A673 (cell line): Measurements from ENCODE around the gene RGS3. TPM values are rescaled to one million over a fixed set of nuclear protein-coding genes. Genes with fewer than 3 reads are reported as not detected.
A peak's percentile ranks its signal among the peaks of the same experiment; 100 is the strongest.

ENCODE experiments used
- BruUV-seq: library from RNA; stranded (reverse); fragments of 400-500 nt; replicated peaks from 2 replicates; lab custom pipeline; 2021; lab: Mats Ljungman, UMichigan
- CTCF ChIA-PET: fragments of 300-600 bp; sonication (Branson Sonifier 250); formaldehyde crosslinking; loops from one replicate; lab custom pipeline; 2022; ENCODE audit warnings: antibody characterized with exemption; lab: Charles Lee
- POLR2A ChIA-PET: fragments of 300-600 bp; sonication (Branson Sonifier 250); formaldehyde crosslinking; loops from one replicate; lab custom pipeline; 2022; ENCODE audit warnings: antibody characterized with exemption; ENCODE audit not compliant: low non-redundant PET; lab: Charles Lee
- DNase-seq: peaks from one replicate; pipeline ENCODE4 v3.0.0-alpha.2; 2015; ENCODE audit warnings: low spot score
- H3K27ac ChIP-seq: fragments of 200-600 bp; sonication (generic); 2 replicates; pipeline ENCODE4 v1.5.1; 2016; ENCODE audit warnings: mixed run types, low read depth, mild to moderate bottlenecking, mixed read lengths, antibody characterized with exemption, low read length; ENCODE audit not compliant: poor library complexity, severe bottlenecking
- H3K27me3 ChIP-seq: fragments of 200-600 bp; sonication (generic); replicated peaks from 2 replicates; pipeline ENCODE4 v1.6.1; 2017; ENCODE audit warnings: mixed run types, low read depth, mild to moderate bottlenecking, mixed read lengths, antibody characterized with exemption, low read length; ENCODE audit not compliant: insufficient read depth, poor library complexity
- H3K36me3 ChIP-seq: fragments of 200-600 bp; sonication (generic); 2 replicates; pipeline ENCODE4 v1.6.1; 2016; ENCODE audit warnings: mixed run types, mild to moderate bottlenecking, mixed read lengths, antibody characterized with exemption, low read length; ENCODE audit not compliant: insufficient read depth, poor library complexity, severe bottlenecking
- H3K4me1 ChIP-seq: fragments of 200-600 bp; sonication (generic); 2 replicates; pipeline ENCODE4 v1.6.1; 2017; ENCODE audit warnings: mixed run types, mild to moderate bottlenecking, mixed read lengths, antibody characterized with exemption, low read length; ENCODE audit not compliant: insufficient read depth, poor library complexity, severe bottlenecking
- H3K4me3 ChIP-seq: fragments of 200-600 bp; sonication (generic); 2 replicates; pipeline ENCODE4 v1.5.1; 2016; ENCODE audit warnings: low read depth, mixed run types, mild to moderate bottlenecking, mixed read lengths, low read length; ENCODE audit not compliant: poor library complexity, severe bottlenecking
- H3K9me3 ChIP-seq: fragments of 200-600 bp; sonication (generic); 2 replicates; pipeline ENCODE4 v1.6.1; 2016; ENCODE audit warnings: mixed run types, low read depth, mild to moderate bottlenecking, mixed read lengths, antibody characterized with exemption, low read length; ENCODE audit not compliant: poor library complexity, severe bottlenecking
- EZH2 ChIP-seq: fragments of 200-600 bp; sonication (generic); IDR thresholded peaks from 2 replicates; pipeline ENCODE4 v1.6.1; 2017; ENCODE audit warnings: borderline replicate concordance, low read depth, mild to moderate bottlenecking, mixed read lengths, antibody characterized with exemption, low read length; ENCODE audit not compliant: poor library complexity, severe bottlenecking
- intact Hi-C: fragments of 100-400 bp; cut with micrococcal nuclease; formaldehyde crosslinking; loops from one replicate; pipeline ENCODE4 v1.10.0; 2022; ENCODE audit not compliant: unreplicated experiment
- total RNA-seq: library from RNA; stranded (reverse); gene quantifications from 2 replicates; pipeline ENCODE4 v1.2.3, GENCODE V29; 2021
- TF ChIP-seq, protein P1 (sequence below): fragments of 300-800, 200-600 bp; sonication (generic); conservative IDR thresholded peaks from 2 replicates; pipeline ENCODE4 v1.5.1; 2017; ENCODE audit warnings: low read depth, mild to moderate bottlenecking, antibody characterized with exemption, low read length, moderate library complexity, mixed read lengths

The RGS3 gene
- total RNA-seq, 1 experiment from 2014 or later = 19.2 TPM

DNA sequence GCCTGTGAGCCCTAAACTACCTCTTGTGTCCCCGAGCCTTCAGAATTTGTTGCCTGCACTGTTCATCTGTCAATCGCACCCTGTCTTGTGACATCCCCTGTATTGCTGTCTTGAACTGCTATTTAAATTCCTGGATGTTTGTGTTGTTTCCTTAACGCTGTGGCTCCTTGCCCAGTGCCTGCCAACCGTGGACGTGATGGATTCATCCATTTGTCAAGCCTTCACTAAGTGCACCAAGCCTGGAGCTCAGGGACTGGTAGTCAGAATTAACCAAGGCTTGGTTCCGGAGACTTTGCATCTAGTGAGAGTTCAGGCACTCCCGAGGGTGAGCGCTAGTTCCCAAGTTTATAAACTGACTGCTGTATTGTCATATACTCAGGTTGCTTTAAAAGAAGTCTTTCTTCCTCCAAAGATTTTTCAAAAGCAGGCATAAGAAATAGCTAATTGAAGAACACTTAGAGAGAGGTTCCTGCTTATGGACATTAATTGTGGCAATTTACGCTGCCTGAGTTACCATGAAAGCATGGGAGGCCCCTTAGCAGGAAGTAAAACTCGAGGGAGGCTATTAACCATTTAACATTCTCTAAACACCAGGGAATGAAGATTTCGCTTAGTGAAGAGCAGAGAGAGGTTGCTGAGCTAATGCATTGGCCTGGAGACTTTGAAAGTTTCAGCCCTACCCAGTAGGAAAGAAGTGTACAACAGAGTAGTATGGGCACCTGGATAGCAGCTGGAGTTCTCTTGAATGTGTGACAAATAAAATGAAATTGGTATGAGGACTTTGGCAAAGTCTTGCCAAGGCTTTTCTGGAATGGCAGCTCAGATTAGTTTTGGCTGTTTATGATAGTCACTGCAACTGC, 29.0 kb downstream of the RGS3 start:
- peak; percentile 96 for DNase-seq
- H3K4me3 ChIP-seq = peak overlapping the region; percentile 7
- peaks cover 26% of the 10 kb centered on the region for H3K4me1 ChIP-seq
- intact Hi-C loops = no loop called here
- ChIA-PET POLR2A (interaction anchor here (0.7 kb wide), 1 partner anchor 630 kb away, joined by 3 read pairs; no protein-coding TSS in a partner anchor), CTCF (interaction anchor here (1.2 to 1.4 kb wide), 2 partner anchors 46 to 99 kb away, joined by 3 to 5 read pairs; no protein-coding TSS in a partner anchor)
- TF ChIP-seq EZH2 = no peak
- TF ChIP-seq, protein P1, sequence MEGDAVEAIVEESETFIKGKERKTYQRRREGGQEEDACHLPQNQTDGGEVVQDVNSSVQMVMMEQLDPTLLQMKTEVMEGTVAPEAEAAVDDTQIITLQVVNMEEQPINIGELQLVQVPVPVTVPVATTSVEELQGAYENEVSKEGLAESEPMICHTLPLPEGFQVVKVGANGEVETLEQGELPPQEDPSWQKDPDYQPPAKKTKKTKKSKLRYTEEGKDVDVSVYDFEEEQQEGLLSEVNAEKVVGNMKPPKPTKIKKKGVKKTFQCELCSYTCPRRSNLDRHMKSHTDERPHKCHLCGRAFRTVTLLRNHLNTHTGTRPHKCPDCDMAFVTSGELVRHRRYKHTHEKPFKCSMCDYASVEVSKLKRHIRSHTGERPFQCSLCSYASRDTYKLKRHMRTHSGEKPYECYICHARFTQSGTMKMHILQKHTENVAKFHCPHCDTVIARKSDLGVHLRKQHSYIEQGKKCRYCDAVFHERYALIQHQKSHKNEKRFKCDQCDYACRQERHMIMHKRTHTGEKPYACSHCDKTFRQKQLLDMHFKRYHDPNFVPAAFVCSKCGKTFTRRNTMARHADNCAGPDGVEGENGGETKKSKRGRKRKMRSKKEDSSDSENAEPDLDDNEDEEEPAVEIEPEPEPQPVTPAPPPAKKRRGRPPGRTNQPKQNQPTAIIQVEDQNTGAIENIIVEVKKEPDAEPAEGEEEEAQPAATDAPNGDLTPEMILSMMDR = no peak
- no peaks in the 10 kb centered on the region for H3K36me3 ChIP-seq
- H3K27ac ChIP-seq = peak overlapping the region; percentile 49
- BruUV-seq = no TSS peak
- no peaks in the 10 kb centered on the region for H3K27me3 ChIP-seq
- no peaks in the 10 kb centered on the region for H3K9me3 ChIP-seq

DNA sequence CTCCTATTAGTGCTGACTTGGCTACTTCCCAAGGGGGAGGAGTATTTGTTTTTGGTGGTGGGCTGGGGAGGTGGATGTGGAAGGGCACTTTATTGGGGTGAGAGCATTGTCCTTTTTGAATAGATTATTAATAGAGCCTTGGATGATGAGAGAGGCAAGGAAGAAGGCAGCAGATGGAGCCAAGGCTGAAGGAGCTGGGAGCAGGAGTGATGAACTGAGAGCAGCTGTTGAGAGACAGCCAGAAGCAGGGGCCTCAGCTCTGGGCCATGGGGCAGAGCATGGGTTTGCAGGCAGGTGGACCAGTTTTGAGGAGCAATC, 29.6 kb downstream of the RGS3 start:
- no peak for DNase-seq
- ChIA-PET POLR2A (interaction anchor here (0.7 kb wide), 1 partner anchor 630 kb away, joined by 3 read pairs; no protein-coding TSS in a partner anchor), CTCF (interaction anchor here (1.4 kb wide), 1 partner anchor 47 kb away, joined by 3 read pairs; no protein-coding TSS in a partner anchor)
- intact Hi-C loops = no loop called here
- Histone ChIP-seq H3K27me3 (no peaks in the 10 kb centered on the region), H3K9me3 (no peaks in the 10 kb centered on the region), H3K36me3 (no peaks in the 10 kb centered on the region), H3K4me3 (peak overlapping the region; percentile 7), H3K4me1 (peaks cover 26% of the 10 kb centered on the region), H3K27ac (peak overlapping the region; percentile 49)
- TF ChIP-seq, protein P1 = no peak
- TF ChIP-seq EZH2 = no peak
- no TSS peak for BruUV-seq

DNA sequence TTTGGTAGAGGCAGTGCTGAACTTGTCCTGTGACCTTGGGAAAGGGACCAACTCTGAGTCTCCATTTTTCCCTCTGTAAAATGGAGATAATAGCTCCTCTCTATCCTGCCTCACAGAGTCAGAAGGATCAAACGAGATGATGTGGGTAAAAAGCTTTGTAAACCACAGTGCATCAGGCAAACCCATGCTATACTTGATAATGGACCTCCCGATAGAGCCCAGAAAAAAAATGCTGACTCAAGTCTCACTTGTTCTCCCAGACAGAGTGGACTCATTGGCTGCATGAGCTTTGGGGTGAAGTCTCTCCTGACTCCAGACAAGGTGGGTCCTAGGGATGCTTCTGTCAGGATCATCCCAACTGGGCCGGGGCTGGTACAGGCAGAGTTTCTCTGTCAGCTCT, 32.0 kb downstream of the RGS3 start:
- POLR2A ChIA-PET = interaction anchor here (0.5 kb wide), 1 partner anchor 1574 kb away, joined by 4 read pairs; no protein-coding TSS in a partner anchor
- BruUV-seq = no TSS peak
- Histone ChIP-seq H3K27me3 (no peaks in the 10 kb centered on the region), H3K36me3 (no peaks in the 10 kb centered on the region), H3K4me3 (no peak overlapping the region), H3K27ac (no peak overlapping the region), H3K9me3 (no peaks in the 10 kb centered on the region), H3K4me1 (peaks cover 26% of the 10 kb centered on the region)
- no peak for DNase-seq
- intact Hi-C loops = no loop called here
- TF ChIP-seq, protein P1 = no peak
- TF ChIP-seq EZH2 = no peak
- CTCF ChIA-PET = no interaction called here
